ENCODE results near the gene MSX2. TPM values are rescaled to one million over a fixed set of nuclear protein-coding genes. Genes with fewer than 3 reads are reported as not detected.

MSX2 gene
- total and polyA plus RNA-seq, 2 of the 8 experiments (the other 6 are each of a cell fraction or from before 2014, with no cell fraction given), result 0.24 to 0.47 TPM

DNA sequence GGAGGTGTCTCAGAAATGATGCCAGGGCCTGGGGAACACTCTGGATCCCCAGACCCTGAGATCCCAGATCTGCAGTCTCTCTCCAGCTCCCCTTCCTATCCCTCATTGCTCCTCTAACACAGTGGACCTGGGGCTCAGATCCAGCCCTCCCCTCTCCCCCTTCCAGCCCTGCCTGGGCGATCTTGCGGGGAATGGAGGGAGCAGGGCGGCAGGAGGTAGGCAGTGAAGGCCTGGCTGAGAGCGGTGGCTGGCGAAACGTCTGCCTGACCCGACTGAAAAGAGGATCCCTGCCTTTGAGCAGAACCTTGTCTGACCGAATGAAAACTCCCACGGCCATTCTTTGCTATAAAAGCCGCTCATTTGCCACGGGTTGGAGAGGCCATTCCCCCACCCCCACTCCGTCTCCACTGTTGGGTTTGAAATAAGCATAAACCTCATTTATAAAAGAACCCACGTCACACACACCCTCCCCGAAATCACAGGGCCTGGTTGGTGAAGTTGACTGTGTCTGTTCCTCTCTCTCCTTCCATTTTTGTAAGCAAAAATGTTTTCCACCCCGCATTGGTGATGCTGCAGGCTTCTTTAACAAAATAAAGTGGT, 8.8 kb downstream of the MSX2 start:
- Histone ChIP-seq H4K8ac (ENCODE audit: extremely low read depth, insufficient read depth, low read length) (no peak overlapping the region), H3K9me3 (ENCODE audit: insufficient read depth in 2 of 2, low read depth in 1 of 2, low read length in 1 of 2) (no peaks in the 10 kb centered on the region), H3K36me3 (ENCODE audit: control insufficient read depth in 2 of 4, insufficient read depth in 4 of 4, low read length in 3 of 4) (peaks cover 0 to 4% (median 0%) of the 10 kb centered on the region in 4 experiments; a peak in 1 of 8 replicates), H3K23ac (ENCODE audit: insufficient read length) (no peak overlapping the region), H3K9ac (replicated peaks in 1 of 4; ENCODE audit: extremely low read depth in 1 of 4, low read depth in 3 of 4, low read length in 3 of 4) (no peak overlapping the region), H2BK120ac (replicated peaks; ENCODE audit: low read depth, low read length) (no peak overlapping the region), H3K4ac (replicated peaks; ENCODE audit: insufficient read length, low read depth, low read length) (no peak overlapping the region), H3K4me1 (replicated peaks in 1 of 4; ENCODE audit: control insufficient read depth in 3 of 4, insufficient read depth in 4 of 4, low read length in 3 of 4) (peaks cover 0 to 41% (median 17%) of the 10 kb centered on the region in 4 experiments; a peak in 6 of 7 replicates), H2AFZ (ENCODE audit: low read length) (no peak overlapping the region), H2BK20ac (ENCODE audit: low read length) (no peak overlapping the region), H2BK5ac (ENCODE audit: low read depth, low read length) (no peak overlapping the region), H3K14ac (ENCODE audit: insufficient read length) (no peak overlapping the region), H2BK15ac (ENCODE audit: low read length) (no peak overlapping the region), H3K79me2 (ENCODE audit: control insufficient read depth in 1 of 2, insufficient read depth in 2 of 2, low read length in 2 of 2) (no peaks in the 10 kb centered on the region), H4K5ac (ENCODE audit: insufficient read length, low read depth, low read length) (no peak overlapping the region), H3K4me3 (ENCODE audit: extremely low read depth in 1 of 4, insufficient read depth in 2 of 4, low read depth in 3 of 4, low read length in 4 of 4) (peak overlapping the region in 3 of 4 experiments; percentile 8 to 53 (median 19); a peak in 5 of 8 replicates), H2BK12ac (ENCODE audit: low read depth, low read length) (peak overlapping the region; percentile 44; the same call in 1 of the 2 replicates), H3K18ac (ENCODE audit: extremely low read depth, low read length) (no peak overlapping the region; the same call in 1 of the 2 replicates), H3K23me2 (ENCODE audit: low read depth, low read length) (peaks cover 5% of the 10 kb centered on the region; the same call in 1 of the 2 replicates), H3K4me2 (ENCODE audit: insufficient read depth in 1 of 2, low read depth in 2 of 2, low read length in 2 of 2) (peak overlapping the region; percentile 69 to 72), H3K27me3 (replicated peaks in 1 of 4; ENCODE audit: control insufficient read depth in 3 of 4, extremely low read depth in 1 of 4, insufficient read depth in 3 of 4, low read length in 3 of 4) (peaks cover 71 to 99% (median 95%) of the 10 kb centered on the region in 4 experiments), H4K20me1 (replicated peaks in 1 of 2; ENCODE audit: control insufficient read depth in 1 of 2, insufficient read depth in 2 of 2, low read length in 2 of 2) (peaks cover 8 to 20% of the 10 kb centered on the region in 2 experiments), H2AK5ac (ENCODE audit: low read depth, low read length) (no peak overlapping the region), H4K91ac (replicated peaks; ENCODE audit: insufficient read length, low read length) (no peak overlapping the region), H3K56ac (replicated peaks; ENCODE audit: insufficient read length, low read depth, low read length) (no peak overlapping the region), H3K79me1 (ENCODE audit: low read depth, low read length) (no peaks in the 10 kb centered on the region), H3K27ac (ENCODE audit: low read depth, low read length) (no peak overlapping the region)
- POLR2A ChIA-PET (ENCODE audit: partially characterized antibody), result interaction anchor here (0.7 kb wide), 1 partner anchor 24 kb away, joined by 3 read pairs; no protein-coding TSS in a partner anchor
- FAIRE-seq, result no peak
- TF ChIP-seq EGR1 (IDR thresholded peaks at IDR 0.05; ENCODE audit: borderline replicate concordance, low read depth, low read length) (peak; percentile 76; the same call in 1 of the 2 replicates), SAP30 (IDR thresholded peaks at IDR 0.05; ENCODE audit: insufficient read depth, insufficient replicate concordance, low read length) (no peak), SP4 (IDR thresholded peaks at IDR 0.05; ENCODE audit: low read length) (no peak), RNF2 (IDR thresholded peaks at IDR 0.05; ENCODE audit: borderline replicate concordance, low read depth, low read length, missing control alignments, poor library complexity, severe bottlenecking) (peak; percentile 61), CTBP2 (IDR thresholded peaks at IDR 0.05; ENCODE audit: borderline replicate concordance, insufficient read depth, insufficient read length, low read length) (peak; percentile 99)
- TF ChIP-seq, protein P1, sequence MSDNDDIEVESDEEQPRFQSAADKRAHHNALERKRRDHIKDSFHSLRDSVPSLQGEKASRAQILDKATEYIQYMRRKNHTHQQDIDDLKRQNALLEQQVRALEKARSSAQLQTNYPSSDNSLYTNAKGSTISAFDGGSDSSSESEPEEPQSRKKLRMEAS (IDR thresholded peaks at IDR 0.05), result peak; percentile 37; the same call in 1 of the 2 replicates
- DNase-seq (ENCODE audit: low read depth in 1 of 2, low spot score in 2 of 2), result peak in 1 of 2 experiments; percentile 69
- WGBS, 2 experiments (ENCODE audit: extremely low coverage in 1 of 2, insufficient coverage in 1 of 2, insufficient read length in 1 of 2, insufficient replicate concordance in 2 of 2, low coverage in 1 of 2, low lambda C conversion rate in 2 of 2, missing lambda C conversion rate in 1 of 2), result 7% methylated on average over 14 of the region's 15 CpGs; no CpG with 5 or more reads in 1 of the 2 experiments
- CTCF ChIA-PET (ENCODE audit: partially characterized antibody), result interaction anchor here (0.6 to 0.8 kb wide), 2 partner anchors 308 to 313 kb away, joined by 3 read pairs; no protein-coding TSS in a partner anchor
